Measurements from ENCODE around the gene BCO1.

BCO1 gene

DNA sequence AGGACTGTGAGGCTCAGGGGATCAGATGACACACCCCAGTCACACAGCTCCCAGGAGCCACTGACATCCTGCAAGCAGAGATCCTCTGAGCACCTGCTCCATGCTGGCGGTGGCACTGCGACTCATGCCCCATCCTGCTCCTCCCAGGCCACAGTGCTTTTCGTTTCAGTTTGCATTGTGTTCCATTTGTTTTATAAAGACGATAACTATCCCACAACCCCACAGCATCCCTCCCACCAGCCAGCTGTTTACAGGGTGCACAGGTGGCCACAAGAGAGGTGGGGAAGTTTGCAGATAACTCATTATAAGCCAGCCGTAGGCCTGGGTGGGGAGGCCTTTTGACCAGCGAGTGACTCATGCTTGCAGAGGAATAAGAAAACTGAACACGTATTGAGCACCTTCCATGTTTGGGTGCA lies 28.2 kb downstream of the BCO1 start:
- TF ChIP-seq, protein P1, sequence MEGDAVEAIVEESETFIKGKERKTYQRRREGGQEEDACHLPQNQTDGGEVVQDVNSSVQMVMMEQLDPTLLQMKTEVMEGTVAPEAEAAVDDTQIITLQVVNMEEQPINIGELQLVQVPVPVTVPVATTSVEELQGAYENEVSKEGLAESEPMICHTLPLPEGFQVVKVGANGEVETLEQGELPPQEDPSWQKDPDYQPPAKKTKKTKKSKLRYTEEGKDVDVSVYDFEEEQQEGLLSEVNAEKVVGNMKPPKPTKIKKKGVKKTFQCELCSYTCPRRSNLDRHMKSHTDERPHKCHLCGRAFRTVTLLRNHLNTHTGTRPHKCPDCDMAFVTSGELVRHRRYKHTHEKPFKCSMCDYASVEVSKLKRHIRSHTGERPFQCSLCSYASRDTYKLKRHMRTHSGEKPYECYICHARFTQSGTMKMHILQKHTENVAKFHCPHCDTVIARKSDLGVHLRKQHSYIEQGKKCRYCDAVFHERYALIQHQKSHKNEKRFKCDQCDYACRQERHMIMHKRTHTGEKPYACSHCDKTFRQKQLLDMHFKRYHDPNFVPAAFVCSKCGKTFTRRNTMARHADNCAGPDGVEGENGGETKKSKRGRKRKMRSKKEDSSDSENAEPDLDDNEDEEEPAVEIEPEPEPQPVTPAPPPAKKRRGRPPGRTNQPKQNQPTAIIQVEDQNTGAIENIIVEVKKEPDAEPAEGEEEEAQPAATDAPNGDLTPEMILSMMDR (IDR thresholded peaks at IDR 0.05; ENCODE audit: borderline replicate concordance, control extremely low read depth, extremely low read depth, insufficient read depth, missing control alignments) = no peak
- DNase-seq (ENCODE audit: low spot score) = no peak
- in situ Hi-C loops (cut with MboI; ENCODE audit: low sequenced_read_pairs, unreplicated experiment) = no loop called here

DNA sequence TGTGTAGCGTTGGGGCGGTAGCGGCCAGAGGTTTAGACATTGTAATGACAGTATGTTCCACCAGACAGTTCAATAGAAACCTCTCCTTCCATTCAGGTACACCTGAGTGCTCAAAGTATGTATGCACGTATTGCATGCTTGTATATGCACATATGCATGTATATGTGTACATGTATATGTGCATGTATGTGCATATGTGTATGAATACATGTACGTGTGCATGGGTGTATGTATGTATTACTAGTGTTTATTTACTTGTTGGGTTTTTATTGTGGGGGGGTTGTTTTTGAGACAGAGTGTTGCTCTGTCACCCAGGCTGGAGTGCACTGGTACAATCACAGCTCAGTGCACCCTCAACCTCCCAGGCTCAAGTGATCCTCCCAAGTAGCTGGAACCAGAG lies 30.0 kb downstream of the BCO1 start:
- in situ Hi-C loops (cut with MboI; ENCODE audit: low sequenced_read_pairs, unreplicated experiment) = no loop called here
- TF ChIP-seq, protein P1 (IDR thresholded peaks at IDR 0.05; ENCODE audit: borderline replicate concordance, control extremely low read depth, extremely low read depth, insufficient read depth, missing control alignments) = no peak
- DNase-seq (ENCODE audit: low spot score) = no peak

DNA sequence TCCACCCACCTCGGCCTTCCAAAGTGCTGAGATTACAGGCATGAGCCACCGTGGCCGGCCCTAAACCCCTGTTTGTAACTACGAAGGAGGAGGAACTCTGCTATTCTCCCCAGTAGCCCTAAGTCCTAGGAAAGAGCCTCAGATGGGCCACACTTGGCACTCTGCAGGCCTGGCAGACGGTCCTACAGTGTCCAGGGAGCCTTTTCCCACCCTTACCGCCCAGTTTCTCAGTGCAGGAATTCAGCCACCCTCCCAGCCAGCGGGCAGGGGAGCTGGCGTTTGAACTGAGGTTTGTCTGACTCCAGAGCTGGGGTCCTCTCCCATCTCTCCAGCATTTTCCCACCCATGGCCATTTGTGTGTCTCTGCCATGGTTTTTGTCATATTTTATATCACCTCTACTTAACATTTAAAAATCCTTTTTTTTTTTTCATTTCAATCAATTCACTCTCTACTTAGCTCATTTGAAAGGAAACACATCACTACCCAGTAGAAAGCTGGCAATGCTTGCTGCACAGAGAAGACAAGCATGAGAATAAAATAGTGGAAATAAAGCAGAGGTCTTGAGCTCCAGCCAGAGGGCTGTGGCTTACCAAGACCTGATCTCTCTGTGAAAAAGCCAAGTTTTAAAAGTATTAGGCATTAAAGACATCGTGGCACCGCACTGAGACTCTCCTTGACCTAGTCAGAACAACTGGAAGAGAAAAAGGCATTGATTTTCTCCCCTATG lies 34.9 kb downstream of the BCO1 start:
- in situ Hi-C loops (cut with MboI; ENCODE audit: low sequenced_read_pairs, unreplicated experiment) = no loop called here
- DNase-seq (ENCODE audit: low spot score) = no peak
- TF ChIP-seq, protein P1 (IDR thresholded peaks at IDR 0.05; ENCODE audit: borderline replicate concordance, control extremely low read depth, extremely low read depth, insufficient read depth, missing control alignments) = no peak

DNA sequence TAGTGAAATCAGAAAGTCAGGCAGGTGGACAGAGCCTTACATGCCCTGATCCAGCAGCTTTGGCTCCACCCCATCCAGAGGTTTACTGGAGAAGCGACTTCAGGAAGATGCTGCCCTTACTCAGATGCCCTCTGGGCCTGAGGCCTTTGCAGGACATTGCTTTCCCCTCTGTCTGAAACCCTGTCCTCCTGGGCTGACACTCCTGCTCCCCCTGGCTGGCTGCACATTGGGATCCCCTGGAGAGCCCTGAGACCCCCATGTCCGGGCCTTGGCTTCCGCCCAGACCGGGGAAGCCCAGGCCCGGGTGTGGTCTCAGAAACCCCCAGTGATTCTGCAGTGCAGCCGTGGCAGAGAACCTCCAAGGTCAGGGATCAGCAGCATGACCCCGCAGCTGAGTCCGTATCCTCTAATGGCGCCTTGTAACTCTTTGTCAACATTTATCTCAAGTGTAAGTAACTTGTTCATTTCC lies 36.6 kb downstream of the BCO1 start:
- in situ Hi-C loops (cut with MboI; ENCODE audit: low sequenced_read_pairs, unreplicated experiment) = no loop called here
- TF ChIP-seq, protein P1 (IDR thresholded peaks at IDR 0.05; ENCODE audit: borderline replicate concordance, control extremely low read depth, extremely low read depth, insufficient read depth, missing control alignments) = no peak
- no peak for DNase-seq (ENCODE audit: low spot score)

DNA sequence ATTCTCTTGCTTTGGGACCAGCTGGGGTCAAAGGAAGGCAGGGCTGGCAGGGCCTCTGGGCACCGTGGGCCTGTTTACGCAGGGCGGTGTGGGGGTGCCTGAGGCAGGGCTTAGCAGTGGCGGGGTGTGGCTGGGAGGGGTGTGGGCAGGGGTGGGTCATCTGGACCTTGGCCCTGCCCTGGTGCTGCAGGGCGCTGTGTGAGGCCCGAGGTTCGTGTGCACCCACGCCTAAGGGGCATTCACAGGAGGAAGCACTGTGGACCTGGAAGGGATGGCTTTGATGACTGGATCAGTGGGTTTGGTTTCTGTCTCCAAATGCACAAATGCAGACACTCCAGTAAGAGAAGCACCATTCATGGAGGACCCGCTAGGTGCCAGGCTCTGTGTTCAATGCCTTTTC lies 37.3 kb downstream of the BCO1 start:
- DNase-seq (ENCODE audit: low spot score) = no peak
- in situ Hi-C loops (cut with MboI; ENCODE audit: low sequenced_read_pairs, unreplicated experiment) = no loop called here
- TF ChIP-seq, protein P1 (IDR thresholded peaks at IDR 0.05; ENCODE audit: borderline replicate concordance, control extremely low read depth, extremely low read depth, insufficient read depth, missing control alignments) = no peak

DNA sequence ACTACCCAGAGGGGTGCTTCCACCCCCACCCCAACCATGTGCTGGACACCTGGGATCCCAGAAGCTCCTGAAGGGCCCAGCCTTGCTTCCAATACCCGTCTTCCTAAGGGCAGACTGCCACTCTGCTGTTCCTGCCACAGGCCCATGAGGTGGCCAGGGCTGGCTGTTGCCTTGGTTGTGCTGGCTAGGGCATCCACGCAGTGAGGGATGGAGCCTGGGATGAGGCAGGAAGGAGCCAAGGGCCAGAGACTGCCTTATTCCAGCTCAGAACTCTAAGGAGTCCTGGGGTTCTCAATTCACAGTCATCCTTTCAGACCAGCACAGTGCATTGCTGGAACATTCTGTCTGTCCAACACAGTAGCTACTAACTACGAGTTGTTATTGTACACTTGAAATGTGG lies 37.8 kb downstream of the BCO1 start:
- TF ChIP-seq, protein P1 (IDR thresholded peaks at IDR 0.05; ENCODE audit: borderline replicate concordance, control extremely low read depth, extremely low read depth, insufficient read depth, missing control alignments) = no peak
- in situ Hi-C loops (cut with MboI; ENCODE audit: low sequenced_read_pairs, unreplicated experiment) = no loop called here

More for the DNA sequence above, 37.8 kb downstream of the BCO1 start:
- no peak for DNase-seq (ENCODE audit: low spot score)

All from GM13976 (cell line).